Activated CD4-positive, alpha-beta memory T cell treated with anti-CD3 and anti-CD28 coated beads for 36 hours (primary cell): ENCODE measurements around the gene CLDN4. TPM values are rescaled to one million over a fixed set of nuclear protein-coding genes. Genes with fewer than 3 reads are reported as not detected.
"Not testable (repeated sequence)": the region's sequence is repeated elsewhere in the genome, so short reads cannot be mapped to it uniquely, and the experiment has no call there.

ENCODE experiments used
- CTCF ChIA-PET: fragments of 350-600 bp; sonication (Branson Sonifier 250); formaldehyde crosslinking; loops from one replicate; lab custom pipeline; 2021; ENCODE audit warnings: antibody characterized with exemption, inconsistent platforms; lab: Charles Lee
- POLR2A ChIA-PET: fragments of 350-600 bp; sonication (Branson Sonifier 250); formaldehyde crosslinking; loops from one replicate; lab custom pipeline; 2021; ENCODE audit warnings: antibody characterized with exemption; lab: Charles Lee
- DNase-seq: peaks from one replicate; pipeline ENCODE4 v3.0.0-alpha.2; 2020
- H3K27ac Mint-ChIP-seq: one replicate; pipeline ENCODE4 v1.8.0; 2021; ENCODE audit warnings: mixed read lengths
- H3K27me3 Mint-ChIP-seq: one replicate; pipeline ENCODE4 v1.8.0; 2021; ENCODE audit warnings: mixed read lengths
- H3K36me3 Mint-ChIP-seq: one replicate; pipeline ENCODE4 v1.8.0; 2021; ENCODE audit warnings: mixed read lengths
- H3K4me1 Mint-ChIP-seq: one replicate; pipeline ENCODE4 v1.8.0; 2021; ENCODE audit warnings: low read depth, mixed read lengths
- H3K4me3 Mint-ChIP-seq: one replicate; pipeline ENCODE4 v1.8.0; 2021; ENCODE audit warnings: mild to moderate bottlenecking, mixed read lengths
- H3K9me3 Mint-ChIP-seq: one replicate; pipeline ENCODE4 v1.8.0; 2021; ENCODE audit warnings: mixed read lengths
- intact Hi-C: fragments of 100-400 bp; cut with micrococcal nuclease; formaldehyde crosslinking; loops from one replicate; pipeline ENCODE4 v1.15.1; 2023
- total RNA-seq, 2 experiments: library from RNA; stranded (reverse); gene quantifications; one replicate each; pipeline ENCODE4 v1.2.3, GENCODE V29; 2021

Gene CLDN4
- total RNA-seq, 2 experiments from 2014 or later, result 0.14 to 0.17 TPM

DNA sequence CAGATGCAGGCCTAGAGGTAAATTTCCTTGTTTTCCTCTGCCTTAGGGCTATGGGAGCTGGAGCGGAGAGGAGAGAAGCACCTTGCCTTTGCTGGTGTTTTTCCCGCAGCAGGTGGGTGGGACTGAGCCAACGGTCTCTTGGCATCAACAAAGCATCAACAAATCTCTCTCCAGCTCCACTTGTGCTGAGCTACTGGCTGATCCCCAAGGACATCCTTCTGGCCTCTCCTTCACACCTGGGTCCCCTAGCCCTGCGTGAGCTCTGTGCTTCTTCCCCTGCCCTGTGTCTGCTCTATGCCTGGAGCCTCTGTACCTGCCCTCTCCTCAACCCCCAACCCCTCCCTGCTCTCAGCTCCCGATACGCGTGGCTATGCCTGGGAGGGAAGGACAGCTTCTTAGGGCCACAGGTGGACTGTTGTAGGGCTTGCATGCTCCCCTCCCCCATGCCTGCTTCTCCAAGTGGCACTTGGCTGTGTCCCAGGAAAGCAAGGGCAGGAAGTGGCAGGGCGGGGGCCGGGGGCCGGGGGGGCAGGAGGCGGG is 3.2 kb upstream of the CLDN4 start:
- Mint-ChIP-seq H3K27ac (no peak overlapping the region), H3K36me3 (no peaks in the 10 kb centered on the region), H3K4me3 (no peak overlapping the region), H3K4me1 (peaks cover 25% of the 10 kb centered on the region), H3K27me3 (peaks cover 1% of the 10 kb centered on the region), H3K9me3 (no peaks in the 10 kb centered on the region)
- DNase-seq, result peak; percentile 22
- CTCF ChIA-PET, result interaction anchor here (1.0 to 1.3 kb wide), 2 partner anchors 10 to 27 kb away, joined by 3 to 5 read pairs; no protein-coding TSS in a partner anchor
- intact Hi-C loops, result loop anchor here (2.0 kb wide), 1 partner anchor 23 kb away; no protein-coding TSS in a partner anchor
- POLR2A ChIA-PET, result no interaction called here

DNA sequence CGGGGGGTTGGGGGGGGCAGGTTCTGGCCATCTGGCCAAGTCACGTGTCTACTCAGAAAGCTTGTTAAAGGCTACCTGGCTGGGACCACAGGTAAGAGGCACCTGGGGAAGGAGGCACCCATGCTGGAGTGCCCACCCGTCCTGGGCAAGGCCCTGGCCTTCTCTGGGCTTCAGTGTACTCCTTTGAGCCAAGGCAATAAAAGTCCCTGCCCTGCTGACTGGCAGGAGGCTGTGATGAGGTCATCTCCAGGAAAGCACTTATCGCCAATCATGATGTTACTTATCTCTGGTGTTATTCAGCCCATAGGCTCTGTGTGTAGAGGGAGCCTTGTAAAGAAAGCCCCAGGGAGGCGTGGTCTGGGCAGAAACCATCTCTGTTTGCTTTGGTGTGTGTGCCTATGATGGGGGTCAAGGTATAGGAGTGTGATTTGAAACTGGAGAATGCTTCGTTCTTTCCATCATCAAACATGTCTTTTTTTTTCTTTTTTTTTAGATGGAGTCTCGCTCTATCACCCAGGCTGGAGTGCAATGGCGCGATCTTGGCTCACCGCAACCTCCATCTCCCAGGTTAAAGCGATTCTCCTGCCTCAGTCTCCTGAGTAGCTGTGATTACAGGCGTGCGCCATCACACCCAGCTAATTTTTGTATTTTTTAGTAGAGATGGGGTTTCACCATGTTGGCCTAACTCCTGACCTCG is 2.5 kb upstream of the CLDN4 start:
- H3K36me3 Mint-ChIP-seq, result no peaks in the 10 kb centered on the region
- ChIA-PET POLR2A (no interaction called here), CTCF (interaction anchor here (1.0 to 1.3 kb wide), 2 partner anchors 10 to 27 kb away, joined by 3 to 5 read pairs; no protein-coding TSS in a partner anchor)
- no peak overlapping the region for H3K27ac Mint-ChIP-seq
- peaks cover 1% of the 10 kb centered on the region for H3K27me3 Mint-ChIP-seq
- H3K9me3 Mint-ChIP-seq, result no peaks in the 10 kb centered on the region
- DNase-seq, result peak; percentile 47
- intact Hi-C loops, result loop anchor here (2.0 kb wide), 1 partner anchor 23 kb away; no protein-coding TSS in a partner anchor
- H3K4me1 Mint-ChIP-seq, result peaks cover 25% of the 10 kb centered on the region
- no peak overlapping the region for H3K4me3 Mint-ChIP-seq

DNA sequence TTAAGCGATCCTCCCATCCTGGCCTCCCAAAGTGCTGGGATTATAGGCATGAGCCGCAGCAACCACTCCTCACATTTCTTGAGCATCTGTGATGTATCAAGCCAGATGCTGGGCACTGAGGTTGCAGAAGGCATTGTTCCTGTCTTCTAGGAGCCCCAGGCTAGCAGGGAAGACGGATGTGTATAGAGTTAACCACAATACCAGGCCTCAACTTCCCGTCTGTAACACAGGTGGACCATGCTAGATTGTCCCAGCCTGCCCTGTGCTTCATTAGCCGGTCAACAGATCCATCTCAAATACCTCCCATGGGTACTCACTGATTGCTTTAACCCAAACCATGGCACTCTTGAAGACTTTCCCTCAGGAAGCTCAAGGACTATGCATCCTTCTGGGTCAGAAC is 1.8 kb upstream of the CLDN4 start:
- H3K4me3 Mint-ChIP-seq, result no peak overlapping the region
- ChIA-PET CTCF (no interaction called here), POLR2A (no interaction called here)
- H3K27ac Mint-ChIP-seq, result no peak overlapping the region
- H3K36me3 Mint-ChIP-seq, result no peaks in the 10 kb centered on the region
- peaks cover 25% of the 10 kb centered on the region for H3K4me1 Mint-ChIP-seq
- intact Hi-C loops, result loop anchor here (2.0 kb wide), 1 partner anchor 22 kb away; no protein-coding TSS in a partner anchor
- H3K9me3 Mint-ChIP-seq, result no peaks in the 10 kb centered on the region
- no peaks in the 10 kb centered on the region for H3K27me3 Mint-ChIP-seq
- DNase-seq, result no peak

DNA sequence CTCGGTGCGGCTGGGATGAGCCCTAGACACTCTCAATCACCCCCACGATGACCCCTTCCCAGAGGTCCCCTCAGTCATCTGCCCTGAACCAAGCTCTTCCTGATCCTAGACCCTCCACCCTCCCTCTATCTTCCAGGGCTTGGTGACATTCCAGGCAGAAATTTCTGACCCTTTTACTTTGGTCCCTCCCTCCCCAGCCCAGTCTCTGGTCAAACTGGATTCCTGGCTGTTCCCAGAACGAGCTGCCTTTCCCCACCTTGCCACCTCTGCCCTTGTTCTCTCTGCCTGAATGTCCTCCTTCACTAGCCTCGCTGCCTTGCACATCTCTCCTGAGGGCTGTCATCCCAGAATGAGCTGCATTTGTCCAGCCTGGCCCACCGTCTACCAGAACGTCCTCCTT is 1.3 kb upstream of the CLDN4 start:
- POLR2A ChIA-PET, result no interaction called here
- Mint-ChIP-seq H3K27me3 (no peaks in the 10 kb centered on the region), H3K27ac (no peak overlapping the region)

DNA sequence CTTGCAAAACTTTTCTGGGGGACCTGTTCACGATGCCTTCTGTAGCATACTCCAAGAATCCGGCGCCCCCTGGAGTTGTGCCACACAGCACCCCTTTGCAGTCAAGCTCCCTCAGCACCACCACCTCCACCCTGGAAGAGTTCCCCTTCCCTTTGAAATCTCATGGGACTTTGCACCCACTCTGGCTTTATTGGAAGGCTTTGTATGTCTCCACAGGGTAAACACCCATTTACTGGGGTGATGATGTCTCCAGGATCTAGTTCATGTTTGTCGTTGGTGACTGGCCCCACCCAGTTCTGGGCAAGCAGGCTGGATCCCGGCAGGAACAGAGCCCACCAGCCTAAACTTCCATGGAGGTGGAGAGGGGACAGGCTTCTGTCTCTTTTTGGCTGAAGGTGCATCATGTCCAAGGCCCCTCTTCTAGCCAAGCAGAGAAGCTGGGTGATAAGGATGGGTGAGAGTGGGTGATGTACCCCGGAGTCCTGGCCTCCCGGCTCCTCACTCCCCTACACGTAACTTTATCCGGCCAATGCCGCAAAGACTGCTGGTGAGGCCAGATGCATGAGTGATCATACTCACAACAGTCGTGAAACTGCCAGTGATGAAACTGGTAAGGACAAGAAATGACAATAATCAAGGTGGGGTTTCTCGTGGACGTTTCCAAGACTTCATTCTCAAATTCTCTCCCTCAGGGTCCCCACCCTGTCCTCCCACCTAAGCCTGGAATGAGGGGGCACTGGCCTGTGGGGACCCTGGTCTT is 695 bp upstream of the CLDN4 start:
- H3K27ac Mint-ChIP-seq, result no peak overlapping the region
- H3K4me1 Mint-ChIP-seq, result peaks cover 25% of the 10 kb centered on the region
- H3K9me3 Mint-ChIP-seq, result no peaks in the 10 kb centered on the region
- CTCF ChIA-PET, result no interaction called here
- no peaks in the 10 kb centered on the region for H3K36me3 Mint-ChIP-seq
- no peak overlapping the region for H3K4me3 Mint-ChIP-seq
- H3K27me3 Mint-ChIP-seq, result no peaks in the 10 kb centered on the region
- POLR2A ChIA-PET, result no interaction called here
- intact Hi-C loops, result loop anchor here (2.0 kb wide), 1 partner anchor 21 kb away; no protein-coding TSS in a partner anchor
- no peak for DNase-seq

More for the DNA sequence above, 1.3 kb upstream of the CLDN4 start:
- Mint-ChIP-seq H3K4me1 (peaks cover 25% of the 10 kb centered on the region), H3K4me3 (no peak overlapping the region), H3K36me3 (no peaks in the 10 kb centered on the region), H3K9me3 (no peaks in the 10 kb centered on the region)
- intact Hi-C loops, result loop anchor here (2.0 kb wide), 1 partner anchor 21 kb away; no protein-coding TSS in a partner anchor
- CTCF ChIA-PET, result no interaction called here
- no peak for DNase-seq

DNA sequence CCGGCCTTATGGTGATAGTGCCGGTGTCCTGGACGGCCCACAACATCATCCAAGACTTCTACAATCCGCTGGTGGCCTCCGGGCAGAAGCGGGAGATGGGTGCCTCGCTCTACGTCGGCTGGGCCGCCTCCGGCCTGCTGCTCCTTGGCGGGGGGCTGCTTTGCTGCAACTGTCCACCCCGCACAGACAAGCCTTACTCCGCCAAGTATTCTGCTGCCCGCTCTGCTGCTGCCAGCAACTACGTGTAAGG is 713 bp downstream of the CLDN4 start:
- H3K4me3 Mint-ChIP-seq, result no peak overlapping the region
- DNase-seq, result no peak
- CTCF ChIA-PET, result no interaction called here
- no peaks in the 10 kb centered on the region for H3K9me3 Mint-ChIP-seq
- H3K4me1 Mint-ChIP-seq, result peaks cover 25% of the 10 kb centered on the region
- POLR2A ChIA-PET, result no interaction called here
- no peaks in the 10 kb centered on the region for H3K27me3 Mint-ChIP-seq
- H3K36me3 Mint-ChIP-seq, result no peaks in the 10 kb centered on the region
- intact Hi-C loops, result no loop called here
- H3K27ac Mint-ChIP-seq, result no peak overlapping the region

DNA sequence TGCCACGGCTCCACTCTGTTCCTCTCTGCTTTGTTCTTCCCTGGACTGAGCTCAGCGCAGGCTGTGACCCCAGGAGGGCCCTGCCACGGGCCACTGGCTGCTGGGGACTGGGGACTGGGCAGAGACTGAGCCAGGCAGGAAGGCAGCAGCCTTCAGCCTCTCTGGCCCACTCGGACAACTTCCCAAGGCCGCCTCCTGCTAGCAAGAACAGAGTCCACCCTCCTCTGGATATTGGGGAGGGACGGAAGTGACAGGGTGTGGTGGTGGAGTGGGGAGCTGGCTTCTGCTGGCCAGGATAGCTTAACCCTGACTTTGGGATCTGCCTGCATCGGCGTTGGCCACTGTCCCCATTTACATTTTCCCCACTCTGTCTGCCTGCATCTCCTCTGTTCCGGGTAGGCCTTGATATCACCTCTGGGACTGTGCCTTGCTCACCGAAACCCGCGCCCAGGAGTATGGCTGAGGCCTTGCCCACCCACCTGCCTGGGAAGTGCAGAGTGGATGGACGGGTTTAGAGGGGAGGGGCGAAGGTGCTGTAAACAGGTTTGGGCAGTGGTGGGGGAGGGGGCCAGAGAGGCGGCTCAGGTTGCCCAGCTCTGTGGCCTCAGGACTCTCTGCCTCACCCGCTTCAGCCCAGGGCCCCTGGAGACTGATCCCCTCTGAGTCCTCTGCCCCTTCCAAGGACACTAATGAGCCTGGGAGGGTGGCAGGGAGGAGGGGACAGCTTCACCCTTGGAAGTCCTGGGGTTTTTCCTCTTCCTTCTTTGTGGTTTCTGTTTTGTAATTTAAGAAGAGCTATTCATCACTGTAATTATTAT is 1.2 kb downstream of the CLDN4 start:
- CTCF ChIA-PET, result no interaction called here
- DNase-seq, result no peak
- intact Hi-C loops, result no loop called here
- Mint-ChIP-seq H3K9me3 (no peaks in the 10 kb centered on the region), H3K4me1 (peaks cover 19% of the 10 kb centered on the region), H3K27me3 (no peaks in the 10 kb centered on the region), H3K4me3 (no peak overlapping the region), H3K27ac (no peak overlapping the region), H3K36me3 (no peaks in the 10 kb centered on the region)
- POLR2A ChIA-PET, result no interaction called here

DNA sequence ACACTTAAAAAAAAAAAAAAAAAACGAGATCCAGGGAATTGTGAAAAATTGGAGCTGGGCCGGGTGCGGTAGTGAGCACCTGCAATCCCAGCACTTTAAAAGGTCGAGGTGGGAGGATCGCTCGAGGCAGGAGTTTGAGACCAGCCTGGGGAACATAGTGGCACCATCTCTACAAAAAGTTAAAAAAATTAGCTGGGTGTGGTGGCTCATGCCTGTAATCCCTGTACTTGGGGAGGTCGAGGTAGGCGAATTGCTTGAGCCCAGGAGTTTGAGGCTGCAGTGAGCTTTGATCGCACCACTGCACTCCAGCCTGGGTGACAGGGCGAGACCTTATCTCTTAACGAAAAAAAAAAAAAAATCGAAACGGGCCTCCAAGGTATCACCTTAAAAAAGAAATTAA is 2.0 kb downstream of the CLDN4 start:
- DNase-seq, result no peak
- ChIA-PET CTCF (interaction anchor here (1.0 kb wide), 1 partner anchor 226 kb away, joined by 3 read pairs; no protein-coding TSS in a partner anchor), POLR2A (no interaction called here)
- H3K9me3 Mint-ChIP-seq, result no peaks in the 10 kb centered on the region
- intact Hi-C loops, result loop anchor here (1.0 kb wide), 1 partner anchor 9 kb away; the partner anchor contains the start of gene METTL27
- H3K4me3 Mint-ChIP-seq, result no peak overlapping the region
- no peaks in the 10 kb centered on the region for H3K27me3 Mint-ChIP-seq
- H3K27ac Mint-ChIP-seq, result no peak overlapping the region
- H3K4me1 Mint-ChIP-seq, result peaks cover 12% of the 10 kb centered on the region
- no peaks in the 10 kb centered on the region for H3K36me3 Mint-ChIP-seq

DNA sequence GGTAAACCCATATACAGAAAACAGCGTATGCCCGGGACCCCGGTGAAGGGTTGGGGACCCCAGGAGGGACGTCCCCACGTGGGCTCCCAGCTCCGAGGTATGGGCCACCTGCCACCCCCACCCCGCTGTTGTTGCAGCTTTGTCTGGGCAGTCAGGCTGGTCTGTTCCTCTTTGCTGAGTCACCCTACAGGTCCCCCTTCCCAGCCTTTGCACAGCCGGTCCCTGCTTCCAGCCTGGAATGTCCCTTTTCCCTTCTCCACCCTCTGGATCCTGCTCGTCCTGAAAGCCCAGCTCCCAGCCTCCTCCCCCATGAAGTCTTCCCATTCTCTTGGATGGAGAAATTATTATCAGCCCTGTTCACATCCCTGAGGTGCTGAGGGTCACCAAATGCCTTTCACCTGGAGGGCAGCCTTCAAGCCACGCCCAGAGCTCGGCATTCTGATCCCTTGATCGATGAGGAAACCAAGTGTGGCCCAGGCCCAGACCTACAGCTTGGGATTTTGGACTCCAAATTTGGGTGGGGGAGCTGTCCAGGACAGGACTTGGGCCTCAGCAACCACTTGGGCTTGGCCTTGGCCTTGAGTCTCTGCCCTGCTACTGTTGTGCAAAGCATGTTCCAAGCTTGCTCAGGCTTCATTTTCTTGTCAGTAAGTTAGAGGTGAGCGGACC is 2.6 kb downstream of the CLDN4 start:
- no peak for DNase-seq
- intact Hi-C loops, result loop anchor here (1.0 kb wide), 1 partner anchor 9 kb away; the partner anchor contains the start of gene METTL27
- H3K36me3 Mint-ChIP-seq, result no peaks in the 10 kb centered on the region
- no peak overlapping the region for H3K27ac Mint-ChIP-seq
- H3K9me3 Mint-ChIP-seq, result no peaks in the 10 kb centered on the region
- CTCF ChIA-PET, result interaction anchor here (1.0 to 1.2 kb wide), 2 partner anchors 22 to 226 kb away, joined by 3 to 4 read pairs; no protein-coding TSS in a partner anchor
- peaks cover 7% of the 10 kb centered on the region for H3K4me1 Mint-ChIP-seq
- POLR2A ChIA-PET, result interaction anchor here (1.2 kb wide), 1 partner anchor 11 kb away, joined by 3 read pairs; no protein-coding TSS in a partner anchor
- no peak overlapping the region for H3K4me3 Mint-ChIP-seq
- H3K27me3 Mint-ChIP-seq, result no peaks in the 10 kb centered on the region

DNA sequence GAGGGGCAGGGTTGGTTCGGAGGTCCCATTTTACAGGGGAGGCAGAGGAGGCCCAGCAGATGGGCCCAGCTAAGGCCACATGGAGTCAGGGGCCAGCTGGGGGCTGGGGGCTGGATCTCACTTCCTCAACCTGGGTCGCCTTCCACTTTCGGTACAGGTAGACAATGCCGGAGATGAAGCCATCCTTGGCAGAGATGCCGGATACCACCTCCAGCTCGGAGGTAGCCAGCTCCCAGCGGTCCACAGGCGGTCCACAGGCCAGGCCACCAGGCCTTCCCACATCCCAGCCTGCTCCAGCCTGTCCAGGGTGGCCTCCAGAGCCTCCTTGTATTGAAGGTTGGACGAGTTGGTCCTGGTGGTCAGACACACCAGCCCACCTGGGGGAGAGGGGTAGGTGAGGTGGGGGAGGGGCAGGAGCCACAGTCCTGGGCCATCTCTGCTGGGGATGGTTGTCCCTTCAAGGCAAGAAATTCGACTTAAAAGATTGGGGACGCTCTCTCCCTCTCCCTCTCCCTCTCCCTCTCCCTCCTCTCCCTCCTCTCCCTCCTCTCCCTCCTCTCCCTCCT is 3.9 kb downstream of the CLDN4 start:
- H3K36me3 Mint-ChIP-seq, result no peaks in the 10 kb centered on the region
- ChIA-PET CTCF (interaction anchor here (0.8 to 1.2 kb wide), 2 partner anchors 20 to 192 kb away, joined by 3 to 4 read pairs; no protein-coding TSS in a partner anchor), POLR2A (interaction anchor here (1.2 kb wide), 1 partner anchor 12 kb away, joined by 3 read pairs; no protein-coding TSS in a partner anchor)
- intact Hi-C loops, result no loop called here
- no peak overlapping the region for H3K27ac Mint-ChIP-seq
- no peak for DNase-seq
- no peaks in the 10 kb centered on the region for H3K9me3 Mint-ChIP-seq
- no peaks in the 10 kb centered on the region for H3K4me1 Mint-ChIP-seq
- no peak overlapping the region for H3K4me3 Mint-ChIP-seq
- H3K27me3 Mint-ChIP-seq, result no peaks in the 10 kb centered on the region

DNA sequence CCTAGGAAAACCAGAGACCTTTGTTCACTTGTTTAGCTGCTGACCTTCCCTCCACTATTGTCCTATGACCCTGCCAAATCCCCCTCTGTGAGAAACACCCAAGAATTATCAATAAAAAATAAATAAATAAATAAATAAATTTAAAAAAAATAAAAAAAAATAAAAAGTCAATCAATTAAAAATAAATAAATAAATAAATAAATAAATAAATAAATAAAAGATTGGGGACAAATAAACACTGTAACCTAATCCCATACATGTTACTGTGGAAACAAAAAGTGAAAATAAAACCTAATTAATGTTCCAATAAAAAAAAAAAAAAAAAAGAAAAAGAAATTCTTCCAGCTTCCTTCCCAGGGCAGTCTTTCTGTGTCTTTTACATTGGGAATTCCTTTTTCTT is 6.4 kb downstream of the CLDN4 start:
- H3K27ac Mint-ChIP-seq, H3K4me3 Mint-ChIP-seq, DNase-seq, H3K27me3 Mint-ChIP-seq, POLR2A ChIA-PET, H3K36me3 Mint-ChIP-seq, intact Hi-C loops, H3K4me1 Mint-ChIP-seq, H3K9me3 Mint-ChIP-seq: not testable (repeated sequence)
- CTCF ChIA-PET, result interaction anchor here (0.6 kb wide), 1 partner anchor 18 kb away, joined by 3 read pairs; no protein-coding TSS in a partner anchor
